Kidney capillary endothelial cell (primary cell): ENCODE data around the gene FPGT.
"Not testable (repeated sequence)": the region's sequence is repeated elsewhere in the genome, so short reads cannot be mapped to it uniquely, and the experiment has no call there.

Experiments used
- DNase-seq: peaks from one replicate; pipeline ENCODE4 v3.0.0-alpha.2; 2018; ENCODE audit warnings: low spot score

FPGT gene

DNA sequence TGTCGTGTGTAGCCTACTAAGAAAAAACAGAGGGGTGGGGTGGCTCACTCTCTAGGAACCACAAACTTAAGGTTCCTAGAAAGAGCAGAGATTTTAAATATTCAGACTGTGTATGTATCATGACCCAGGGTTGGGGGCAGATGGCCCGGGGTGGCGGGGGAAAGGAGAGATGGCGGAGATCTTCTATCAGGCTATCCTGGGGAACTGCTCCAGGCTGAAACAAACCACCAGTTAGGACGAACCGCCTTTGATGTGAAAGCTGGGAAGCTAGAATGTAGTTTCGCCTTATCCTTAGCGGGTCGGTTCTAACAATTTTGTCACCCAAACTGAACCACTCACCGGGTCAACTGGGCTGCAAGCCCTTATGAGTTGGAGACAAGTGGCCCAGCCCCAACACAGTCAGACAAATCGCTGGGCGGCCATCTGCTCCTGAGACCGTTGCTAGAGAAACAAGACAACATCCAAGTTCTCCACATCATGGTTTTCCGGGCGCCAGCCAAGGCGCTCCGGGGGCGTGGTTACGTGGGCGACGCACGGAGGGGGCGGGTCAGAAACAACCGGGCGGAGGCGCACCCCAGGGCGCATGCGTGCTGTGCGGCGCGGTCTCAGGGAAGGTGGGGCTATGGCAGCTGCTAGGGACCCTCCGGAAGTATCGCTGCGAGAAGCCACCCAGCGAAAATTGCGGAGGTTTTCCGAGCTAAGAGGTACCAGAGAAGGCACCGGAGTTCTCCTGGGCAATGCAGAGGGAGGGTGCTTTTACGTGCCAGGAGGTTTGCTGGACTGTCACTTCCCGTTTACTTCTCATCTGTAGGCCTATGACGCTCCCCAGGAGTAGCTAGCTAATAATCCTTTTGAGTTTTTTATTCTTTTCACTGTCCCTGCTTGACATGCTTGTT is at the start of gene FPGT, which contains the start of gene LRRIQ3:
FPGT (plus strand) TSS at position 586 of the 896 bp plus-strand sequence; CDS start at position 623, 37 bp downstream.
LRRIQ3 (minus strand) TSS at position 520 of the 896 bp plus-strand sequence. CDS start 14,492 bp downstream, outside the sequence.
- peak; percentile 92 for DNase-seq

DNA sequence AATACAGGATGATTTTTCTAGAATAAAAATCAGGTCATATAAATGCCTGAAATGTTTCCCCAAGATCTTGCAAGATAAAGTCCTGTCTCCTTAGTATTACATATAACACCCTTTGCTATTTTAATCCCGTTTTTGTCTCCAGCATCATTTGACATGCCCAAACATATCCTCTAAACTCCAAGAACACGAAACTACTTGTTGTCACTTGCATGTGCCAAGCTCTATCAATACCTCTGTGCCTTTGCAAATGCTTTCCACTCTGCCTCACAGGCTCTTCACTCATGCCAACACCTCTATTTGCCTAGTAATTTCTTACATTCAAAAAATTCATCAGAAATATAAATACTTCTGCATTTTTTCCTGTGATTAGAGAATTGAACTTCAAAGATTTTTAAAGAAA is 38.0 kb upstream of the FPGT start:
- DNase-seq = no peak

DNA sequence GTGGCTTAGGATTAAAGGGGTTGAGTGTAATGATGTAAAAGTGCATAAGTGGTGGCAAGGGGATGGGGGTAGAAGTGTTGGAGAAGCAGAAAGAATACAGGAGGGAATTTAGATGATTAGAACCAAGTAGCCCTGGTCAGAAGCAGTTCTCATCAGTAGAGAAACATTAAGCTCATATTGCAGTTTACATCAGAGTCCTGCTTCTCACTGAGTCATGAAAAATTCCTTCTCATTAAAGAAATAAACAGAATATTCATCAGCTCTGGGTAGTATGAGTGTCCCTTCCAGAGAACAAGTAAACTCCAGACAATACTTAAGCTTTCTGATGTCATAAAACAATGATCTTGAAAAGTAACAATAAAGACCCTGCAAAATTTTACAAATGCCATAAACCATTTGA is 36.5 kb upstream of the FPGT start:
- no peak for DNase-seq

DNA sequence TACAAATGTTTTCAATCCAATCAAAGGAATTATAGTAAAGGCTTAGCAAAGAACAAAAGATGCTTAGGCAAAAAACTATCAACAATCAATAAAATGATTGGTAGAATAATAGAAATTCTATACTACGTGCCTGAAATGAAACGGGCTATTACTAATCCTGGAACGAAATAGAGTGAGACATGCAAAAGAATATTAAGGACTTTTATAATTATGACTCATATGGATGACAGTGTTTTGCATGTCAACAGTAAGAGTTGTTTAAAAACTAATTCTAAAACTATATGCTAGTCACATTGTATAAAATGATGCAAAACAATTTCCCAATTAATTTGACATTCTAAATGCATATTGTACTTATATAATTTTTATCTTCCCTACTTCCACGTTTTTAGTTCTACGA is 35.7 kb upstream of the FPGT start:
- no peak for DNase-seq

DNA sequence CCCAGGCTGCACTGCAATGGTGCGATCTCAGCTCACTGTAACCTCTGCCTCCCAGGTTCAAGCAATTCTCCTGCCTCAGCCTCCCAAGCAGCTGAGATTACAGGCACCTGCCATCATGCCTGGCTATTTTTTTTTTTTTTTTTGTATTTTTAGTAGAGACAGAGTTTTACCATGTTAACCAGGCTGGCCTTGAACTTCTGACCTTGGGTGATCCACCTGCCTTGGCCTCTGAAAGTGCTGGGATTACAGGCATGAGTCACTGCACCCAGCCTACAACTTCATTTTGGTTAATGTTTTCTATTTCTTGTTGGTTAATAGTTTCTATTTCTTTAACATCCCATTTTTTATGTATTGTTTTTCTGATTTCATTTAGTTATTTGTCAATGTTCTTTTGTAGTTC is 23.6 kb upstream of the FPGT start:
- not testable (repeated sequence) for DNase-seq

GRCh38 chr1:74180490-74180889 is 17.6 kb upstream of the FPGT start:
- no peak for DNase-seq

GRCh38 chr1:74193908-74194307 is 4.1 kb upstream of the FPGT start:
- no peak for DNase-seq

DNA sequence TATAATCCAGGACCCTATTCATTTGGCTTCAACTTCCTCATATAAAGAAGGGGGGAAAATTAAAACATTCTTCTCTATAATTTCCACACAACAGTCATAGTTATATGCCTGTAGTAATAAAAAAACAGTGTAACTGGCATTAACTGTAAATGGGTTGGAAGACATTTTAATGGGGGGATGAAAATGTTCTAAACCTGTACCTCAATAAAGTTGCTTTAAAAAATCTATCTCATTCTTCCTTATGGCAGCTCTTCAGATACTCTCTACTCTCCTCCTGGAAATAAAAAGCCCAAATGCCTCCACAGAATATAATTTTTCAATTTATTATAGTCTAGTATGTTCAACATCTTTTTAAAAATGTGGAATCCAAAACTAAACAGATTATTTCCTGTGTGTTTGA is 2.7 kb upstream of the FPGT start:
- DNase-seq = no peak

- DNase-seq = no peak
Measured at GRCh38 chr1:74197255-74197654, 787 bp upstream of the FPGT start.

DNA sequence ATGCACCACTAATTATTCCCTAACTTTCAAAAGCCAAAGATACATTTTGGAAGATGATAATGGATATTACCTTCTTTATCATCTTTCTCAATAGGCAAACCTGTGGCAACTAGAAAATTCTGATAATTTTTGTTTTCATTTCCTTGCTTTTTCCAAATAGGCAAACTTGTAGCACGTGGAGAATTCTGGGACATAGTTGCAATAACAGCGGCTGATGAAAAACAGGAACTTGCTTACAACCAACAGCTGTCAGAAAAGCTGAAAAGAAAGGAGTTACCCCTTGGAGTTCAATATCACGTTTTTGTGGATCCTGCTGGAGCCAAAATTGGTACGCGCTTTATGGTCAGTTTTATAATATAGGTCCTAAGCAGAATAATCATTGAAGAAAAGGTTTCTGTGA is 1.5 kb downstream of the FPGT start:
- DNase-seq = no peak

DNA sequence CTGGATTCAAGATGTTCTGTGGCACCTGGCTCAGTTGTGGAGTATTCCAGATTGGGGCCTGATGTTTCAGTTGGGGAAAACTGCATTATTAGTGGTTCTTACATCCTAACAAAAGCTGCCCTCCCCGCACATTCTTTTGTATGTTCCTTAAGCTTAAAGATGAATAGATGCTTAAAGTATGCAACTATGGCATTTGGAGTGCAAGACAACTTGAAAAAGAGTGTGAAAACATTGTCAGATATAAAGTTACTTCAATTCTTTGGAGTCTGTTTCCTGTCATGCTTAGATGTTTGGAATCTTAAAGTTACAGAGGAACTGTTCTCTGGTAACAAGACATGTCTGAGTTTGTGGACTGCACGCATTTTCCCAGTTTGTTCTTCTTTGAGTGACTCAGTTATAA is 7.2 kb downstream of the FPGT start:
- DNase-seq = no peak

- no peak for DNase-seq
Measured at GRCh38 chr1:74215229-74215628, 17.2 kb downstream of the FPGT start.

- no peak for DNase-seq
Measured at GRCh38 chr1:74222701-74223100, 24.7 kb downstream of the FPGT start.

GRCh38 chr1:74223453-74223852 is 25.4 kb downstream of the FPGT start:
- DNase-seq = no peak

DNA sequence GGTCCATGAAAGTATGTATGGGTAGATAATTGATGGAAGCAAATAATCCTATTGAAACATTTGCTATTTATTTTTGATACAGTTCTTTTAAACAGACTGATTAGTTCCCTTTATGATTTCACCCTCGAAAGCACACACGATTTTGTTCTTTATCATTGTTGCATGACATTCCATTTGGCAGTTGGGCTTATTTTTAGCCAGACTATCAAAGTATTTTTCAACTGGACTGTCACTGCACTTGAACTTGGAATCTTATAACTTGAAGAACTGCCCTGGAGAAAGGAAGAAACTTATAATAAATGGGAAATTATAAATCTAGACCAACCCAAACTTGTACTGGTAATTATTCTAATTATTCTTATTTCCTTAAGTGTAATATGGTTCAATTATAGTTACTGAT is 37.1 kb downstream of the FPGT start, which contains the start of gene TNNI3K:
TNNI3K (plus strand) TSS at position 235 of the 400 bp plus-strand sequence; CDS start at position 300, 65 bp downstream.
- no peak for DNase-seq

DNA sequence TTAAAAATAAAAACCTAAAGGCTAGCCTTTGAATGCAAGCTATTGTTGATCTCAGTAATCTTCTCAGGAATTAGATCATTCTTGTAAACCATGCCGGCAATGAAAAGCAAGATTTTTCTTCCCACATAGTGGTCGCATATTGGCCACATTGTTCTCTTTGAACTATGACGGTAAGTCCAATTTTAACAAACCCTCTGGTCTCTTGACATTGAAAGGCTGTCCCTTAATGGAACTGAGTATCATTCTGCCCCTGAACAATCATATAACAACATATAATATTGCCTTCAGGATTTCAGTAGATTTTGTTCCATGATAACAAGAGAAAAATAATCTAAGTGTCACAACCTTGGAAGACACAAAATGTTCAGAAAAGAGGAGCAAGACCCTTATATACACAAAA is 38.4 kb downstream of the FPGT start:
- no peak for DNase-seq

GRCh38 chr1:74237035-74237434 is 39.0 kb downstream of the FPGT start:
- no peak for DNase-seq

- no peak for DNase-seq
Measured at GRCh38 chr1:74237787-74238186, 39.7 kb downstream of the FPGT start.

- no peak for DNase-seq
Measured at GRCh38 chr1:74245168-74245772, 47.2 kb downstream of the FPGT start.

GRCh38 chr1:74246315-74246714 is 48.3 kb downstream of the FPGT start:
- DNase-seq = no peak

- no peak for DNase-seq
Measured at GRCh38 chr1:74247881-74248528, 50.0 kb downstream of the FPGT start.

DNA sequence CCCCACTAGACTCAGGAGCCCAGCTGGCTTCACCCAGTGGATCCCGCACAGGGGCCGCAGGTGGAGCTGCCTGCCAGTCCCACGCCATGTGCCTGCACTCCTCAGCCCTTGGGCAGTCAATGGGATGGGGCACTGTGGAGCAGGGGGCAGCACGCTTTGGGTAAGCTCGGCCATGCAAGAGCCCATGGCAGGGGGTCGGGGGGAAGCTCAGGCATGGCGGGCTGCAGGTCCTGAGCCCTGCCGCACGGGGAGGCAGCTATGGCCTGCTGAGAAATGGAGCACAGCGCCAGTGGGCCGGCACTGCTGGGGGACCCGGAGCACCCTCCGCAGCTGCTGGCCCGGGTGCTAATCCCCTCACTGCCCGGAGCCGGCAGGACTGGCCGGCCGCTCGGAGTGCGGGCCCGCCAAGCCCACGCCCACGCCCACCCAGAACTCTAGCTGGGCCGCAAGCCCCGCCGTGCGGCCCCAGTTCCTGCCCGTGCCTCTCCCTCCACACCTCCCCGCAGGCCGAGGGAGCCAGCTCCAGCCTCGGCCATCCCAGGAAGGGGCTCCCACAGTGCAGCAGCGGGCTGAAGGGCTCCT is 55.3 kb downstream of the FPGT start:
- DNase-seq = not testable (repeated sequence)
